Daoy (cell line): ENCODE results near the gene HSD11B1. TPM values are rescaled to one million over a fixed set of nuclear protein-coding genes. Genes with fewer than 3 reads are reported as not detected.

Experiments
- total RNA-seq: library from RNA; depleted of rRNA; stranded (reverse); fragments of >200 nt; shearing (Covaris generic); gene quantifications from 2 replicates; pipeline ENCODE4 v1.2.3, GENCODE V29; 2014; rRNA removed

The HSD11B1 gene
- total RNA-seq, 1 experiment from 2014 or later, result not detected

Other genes with a start within 250 kb of the HSD11B1 start
- gene CAMK1G, start 121.1 kb upstream of the HSD11B1 start, total RNA-seq, result not detected in 2 replicates
- 5.7 and 7.8 TPM in 2 replicates for gene LAMB3, start 52.4 kb upstream of the HSD11B1 start, total RNA-seq
- gene G0S2, start 29.4 kb upstream of the HSD11B1 start, total RNA-seq, result 5.7 TPM in 1 of 2 replicates, not detected in the other
- not detected in 2 replicates for gene TRAF3IP3, start 51.2 kb downstream of the HSD11B1 start, total RNA-seq
- 3.4 and 3.5 TPM in 2 replicates for gene C1orf74, start 79.7 kb downstream of the HSD11B1 start, total RNA-seq
- gene IRF6, start 101.3 kb downstream of the HSD11B1 start, total RNA-seq, result not detected in 2 replicates
- 14.0 and 15.3 TPM in 2 replicates for gene UTP25, start 123.1 kb downstream of the HSD11B1 start, total RNA-seq
- gene SYT14, start 233.4 kb downstream of the HSD11B1 start, total RNA-seq, result 6.0 and 8.0 TPM in 2 replicates